Pancreas (tissue), 10 donors: ENCODE data around the gene KCNJ9. TPM values are rescaled to one million over a fixed set of nuclear protein-coding genes. Genes with fewer than 3 reads are reported as not detected.
A peak's percentile ranks its signal among the peaks of the same experiment; 100 is the strongest.

Experiments used
- ATAC-seq, 4 donors: fragments of 200-7000 bp; cut with Tn5 transposase; one replicate each; pipeline versions ENCODE4 v1.8.0 to v1.9.1; 2020; ENCODE audit warnings: mild to moderate bottlenecking in 4 of 4, moderate library complexity in 4 of 4
- DNase-seq, 6 donors: peaks; one replicate each; pipeline ENCODE4 v3.0.0-alpha.2; 2020
- FAIRE-seq: peaks from 2 replicates; lab custom pipeline; 2012; peaks lifted over from hg19 to GRCh38; lab: Jason Lieb, UNC
- H3K27ac ChIP-seq, 4 donors: fragments of 200-600 bp; sonication (generic); 1 replicate in 3 of 4; 2 replicates in 1 of 4; pipeline versions ENCODE4 v1.5.0 to v1.8.0; 2020
- H3K27me3 ChIP-seq, 4 donors: fragments of 200-600 bp; one replicate each; pipeline ENCODE4 v1.8.0; 2021
- H3K36me3 ChIP-seq, 3 donors: fragments of 200-600 bp; sonication (generic) in 1 of 3; one replicate each; pipeline versions ENCODE4 v1.5.0 to v1.8.0; 2020 to 2021
- H3K4me1 ChIP-seq, 3 donors: fragments of 200-600 bp; one replicate each; pipeline ENCODE4 v1.8.0; 2021
- H3K4me3 ChIP-seq, 4 donors: fragments of 200-600 bp; sonication (generic) in 2 of 4; one replicate each; pipeline versions ENCODE4 v1.5.0 to v1.8.0; 2020 to 2021
- H3K9me3 ChIP-seq, 4 donors: fragments of 200-600 bp; one replicate each; pipeline ENCODE4 v1.8.0; 2021
- WGBS, 2 donors: extraction: QIAGEN DNeasy Blood & Tissue Kit; methylation state at CpG; one replicate each; pipeline ENCODE4 v1.1.7; 2013; 5-methylcytosine and 5-hydroxymethylcytosine counted together
- intact Hi-C, 3 donors: fragments of 100-400 bp; cut with DNase I; formaldehyde crosslinking; loops; one replicate each; pipeline versions ENCODE4 v1.11.1 to v1.14.2; 2022
- polyA plus RNA-seq, 2 donors: library from polyadenylated mRNA; stranded (reverse); fragments of 200-250 nt; gene quantifications; one replicate each; pipeline ENCODE4 v1.2.3, GENCODE V29; 2013
- total RNA-seq, 6 donors: library from RNA; stranded (reverse); fragmentation: NEBNext Ultra II Directional in 4 of 6; extraction: Animal tissue kit (Norgen Biotek cat#: 25700) in 4 of 6; gene quantifications; one replicate each; pipeline versions ENCODE4 v1.2.1 to v1.2.4, GENCODE V29; 2021 to 2023
- TF ChIP-seq, protein P1 (sequence below), 4 donors: fragments of 200-600 bp; sonication (generic) in 3 of 4; IDR thresholded peaks; one replicate each; pipeline versions ENCODE4 v1.5.0 to v1.8.0; 2021; ENCODE audit warnings: antibody characterized with exemption in 4 of 4
- donor health status: healthy with polysubstance abuse.
- donor health status: DM: no; HTN: no; CAD: no; lungs with moderate emphysema.
- donor health status: DM: no; HTN: no; CAD: no.
- donor health status: control.
- donor health status: control.
- donor health status: Bipolar disorder and iron deficiency.
- donor health status: DM: yes; HTN: yes; CAD: no.
- donor health status: DM: no; HTN: no; CAD: no.
- donor health status: DM: no; HTN: no; CAD: no.
- donor health status: DM: yes; HTN: yes; CAD: no.

The KCNJ9 gene
- total RNA-seq = not detected
- polyA plus RNA-seq = under 1 TPM; 0.02 to 0.04 TPM

DNA sequence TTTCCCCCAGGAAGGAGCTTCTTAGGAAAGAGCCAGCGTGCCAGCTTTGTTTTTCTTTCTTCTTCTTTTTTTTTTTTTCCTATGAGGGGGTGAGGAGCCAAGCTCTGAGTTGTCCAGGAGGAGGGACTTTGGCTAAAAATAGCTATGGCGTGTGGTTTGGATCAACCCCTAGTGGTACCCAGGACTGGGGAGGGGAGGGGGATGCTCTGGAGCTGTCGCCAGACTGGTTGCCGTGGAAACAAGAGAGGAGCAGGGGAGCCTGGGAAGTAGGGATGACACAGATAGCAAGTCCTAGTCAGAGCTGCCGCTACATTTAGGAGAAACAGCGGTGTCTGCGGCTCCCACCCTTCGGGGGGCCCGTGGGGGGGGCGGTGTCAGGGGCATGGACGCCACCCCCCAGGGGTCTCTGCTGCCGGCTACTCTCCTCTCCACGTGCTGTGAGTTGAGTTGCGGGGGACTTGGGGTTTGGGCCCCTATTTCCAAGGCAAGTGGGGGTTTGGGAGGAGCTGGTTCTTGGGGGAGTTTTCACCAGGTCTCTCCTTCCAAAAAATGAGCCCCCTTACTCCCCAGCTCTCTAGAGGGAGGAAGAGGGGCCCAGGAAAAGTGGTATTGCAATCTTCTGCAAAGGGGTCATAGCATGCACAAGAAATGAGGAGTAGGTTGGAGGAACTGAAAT is at the start of gene KCNJ9:
Gene KCNJ9 (plus strand): TSS at position 278 of the 676 bp plus-strand sequence. CDS start 2,493 bp downstream, outside the sequence.
- H3K27me3 ChIP-seq = peaks cover 0 to 6% (median 3%) of the 10 kb centered on the region in 4 donors
- H3K36me3 ChIP-seq = no peaks in the 10 kb centered on the region
- TF ChIP-seq, protein P1, sequence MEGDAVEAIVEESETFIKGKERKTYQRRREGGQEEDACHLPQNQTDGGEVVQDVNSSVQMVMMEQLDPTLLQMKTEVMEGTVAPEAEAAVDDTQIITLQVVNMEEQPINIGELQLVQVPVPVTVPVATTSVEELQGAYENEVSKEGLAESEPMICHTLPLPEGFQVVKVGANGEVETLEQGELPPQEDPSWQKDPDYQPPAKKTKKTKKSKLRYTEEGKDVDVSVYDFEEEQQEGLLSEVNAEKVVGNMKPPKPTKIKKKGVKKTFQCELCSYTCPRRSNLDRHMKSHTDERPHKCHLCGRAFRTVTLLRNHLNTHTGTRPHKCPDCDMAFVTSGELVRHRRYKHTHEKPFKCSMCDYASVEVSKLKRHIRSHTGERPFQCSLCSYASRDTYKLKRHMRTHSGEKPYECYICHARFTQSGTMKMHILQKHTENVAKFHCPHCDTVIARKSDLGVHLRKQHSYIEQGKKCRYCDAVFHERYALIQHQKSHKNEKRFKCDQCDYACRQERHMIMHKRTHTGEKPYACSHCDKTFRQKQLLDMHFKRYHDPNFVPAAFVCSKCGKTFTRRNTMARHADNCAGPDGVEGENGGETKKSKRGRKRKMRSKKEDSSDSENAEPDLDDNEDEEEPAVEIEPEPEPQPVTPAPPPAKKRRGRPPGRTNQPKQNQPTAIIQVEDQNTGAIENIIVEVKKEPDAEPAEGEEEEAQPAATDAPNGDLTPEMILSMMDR (IDR thresholded peaks at IDR 0.05) = no peak
- no peaks in the 10 kb centered on the region for H3K4me1 ChIP-seq
- DNase-seq (no peak), FAIRE-seq (no peak), ATAC-seq (no peak)
- WGBS, 2 donors = 24 to 35% methylated on average over 14 of the region's 14 CpGs
- no peak within 1 kb of the TSS for H3K27ac ChIP-seq
- intact Hi-C loops = loop anchor here in 1 of 3 donors (5.0 kb wide), 1 partner anchor 34 kb away; no protein-coding TSS in a partner anchor
- no peak within 1 kb of the TSS for H3K4me3 ChIP-seq
- H3K9me3 ChIP-seq = no peaks in the 10 kb centered on the region

DNA sequence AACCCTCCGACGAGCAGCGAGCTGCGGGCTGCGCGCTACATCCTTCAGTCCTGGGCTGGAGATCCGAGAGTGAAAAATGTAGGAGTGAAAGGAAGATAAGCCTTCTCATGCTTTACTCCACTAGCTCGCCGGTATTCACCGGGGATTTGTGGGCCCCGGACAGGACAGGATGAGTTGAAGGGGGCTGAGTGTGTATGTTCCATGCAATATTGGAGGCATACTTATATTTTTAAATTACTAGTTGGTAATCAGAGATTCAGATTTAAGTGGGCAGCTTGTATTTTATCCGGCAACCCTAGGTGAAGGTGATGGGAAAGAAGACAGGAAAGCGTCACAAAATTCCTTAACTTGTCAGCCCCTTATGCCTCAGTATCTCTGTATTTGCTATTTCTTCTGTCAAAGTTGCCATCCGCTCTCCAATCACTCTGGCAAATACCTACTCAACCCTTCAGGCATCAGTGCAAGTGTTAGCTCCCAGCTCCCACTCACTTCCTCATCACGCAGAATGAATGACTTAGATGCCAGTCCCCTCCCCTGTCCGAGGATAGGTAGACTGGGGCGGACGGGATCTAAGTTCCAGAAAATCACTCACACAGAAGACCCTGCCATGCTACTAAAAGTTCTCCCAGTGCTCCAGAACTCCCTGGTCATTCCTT is 49.0 kb upstream of the KCNJ9 start:
- peak overlapping the region; percentile 61 to 81 (median 70) for H3K27ac ChIP-seq
- DNase-seq (no peak), ATAC-seq (peak; percentile 28 to 60 (median 46)), FAIRE-seq (no peak)
- H3K9me3 ChIP-seq = no peaks in the 10 kb centered on the region
- intact Hi-C loops = no loop called here
- no peaks in the 10 kb centered on the region for H3K27me3 ChIP-seq
- peak overlapping the region; percentile 50 to 76 (median 66) for H3K4me3 ChIP-seq
- TF ChIP-seq, protein P1 (IDR thresholded peaks at IDR 0.05) = no peak
- H3K4me1 ChIP-seq = peaks cover 3 to 19% (median 17%) of the 10 kb centered on the region in 3 donors
- 0 to 1% methylated on average over 18 of the region's 18 CpGs for WGBS, 2 donors
- no peaks in the 10 kb centered on the region for H3K36me3 ChIP-seq

DNA sequence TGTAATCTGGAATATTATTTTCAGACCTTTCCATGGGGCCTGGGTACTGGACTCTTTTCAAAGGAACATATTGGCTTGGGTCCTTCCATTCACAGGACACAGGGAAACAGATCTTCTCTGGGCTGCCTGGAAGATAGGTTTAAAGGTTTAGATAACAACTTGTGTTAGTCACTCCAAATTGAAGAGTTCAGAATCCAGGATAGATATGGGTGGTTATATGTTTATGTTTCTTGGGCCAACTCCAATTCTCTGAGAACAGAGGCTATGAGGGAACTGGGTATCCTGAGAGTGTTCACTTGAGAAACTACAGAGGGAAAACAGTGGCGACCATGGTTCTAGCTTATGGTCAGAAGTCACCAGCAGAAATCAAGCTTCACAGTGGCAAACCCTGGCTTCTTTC is 40.9 kb upstream of the KCNJ9 start:
- H3K4me1 ChIP-seq = no peaks in the 10 kb centered on the region

DNA sequence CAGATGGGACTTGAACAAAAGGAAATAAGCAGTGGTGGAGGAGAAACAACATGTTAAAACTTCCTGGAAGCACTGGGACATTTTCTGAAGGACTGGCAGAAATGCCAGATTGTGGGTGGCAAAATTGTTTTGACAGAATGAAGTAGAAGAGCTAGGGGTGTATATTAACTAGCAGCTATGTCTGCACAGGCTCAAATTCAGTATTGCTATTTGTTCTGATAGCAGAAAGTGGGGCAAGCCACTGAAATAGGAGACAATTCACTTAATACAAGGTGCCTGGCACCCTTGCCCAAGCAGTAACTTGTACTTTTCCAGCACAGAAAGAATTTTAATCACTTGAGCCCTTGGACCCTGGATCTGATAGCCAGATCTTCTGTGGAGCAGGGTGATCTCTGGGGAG is 37.8 kb upstream of the KCNJ9 start:
- H3K4me1 ChIP-seq = peaks cover 0 to 7% (median 0%) of the 10 kb centered on the region in 3 donors
- no peaks in the 10 kb centered on the region for H3K9me3 ChIP-seq
- intact Hi-C loops = no loop called here
- no peaks in the 10 kb centered on the region for H3K27me3 ChIP-seq
- TF ChIP-seq, protein P1 (IDR thresholded peaks at IDR 0.05) = no peak
- no peak overlapping the region for H3K27ac ChIP-seq
- no peak overlapping the region for H3K4me3 ChIP-seq
- H3K36me3 ChIP-seq = no peaks in the 10 kb centered on the region
- no peak for ATAC-seq
- DNase-seq = no peak
- FAIRE-seq = no peak

More for the DNA sequence above, 40.9 kb upstream of the KCNJ9 start:
- ATAC-seq = no peak
- Histone ChIP-seq H3K4me3 (no peak overlapping the region), H3K27ac (no peak overlapping the region), H3K36me3 (no peaks in the 10 kb centered on the region), H3K27me3 (no peaks in the 10 kb centered on the region), H3K9me3 (no peaks in the 10 kb centered on the region)
- WGBS, 2 donors = 86 to 96% methylated on average over 1 of the region's 1 CpG
- no peak for DNase-seq
- TF ChIP-seq, protein P1 (IDR thresholded peaks at IDR 0.05) = no peak
- no peak for FAIRE-seq
- intact Hi-C loops = no loop called here
